Measurements from ENCODE around the gene URB2. TPM values are rescaled to one million over a fixed set of nuclear protein-coding genes. Genes with fewer than 3 reads are reported as not detected.
"Not testable (repeated sequence)": the region's sequence is repeated elsewhere in the genome, so short reads cannot be mapped to it uniquely, and the experiment has no call there.

Gene URB2
- 10 to 100 TPM; 10.6 to 10.9 TPM for total RNA-seq

DNA sequence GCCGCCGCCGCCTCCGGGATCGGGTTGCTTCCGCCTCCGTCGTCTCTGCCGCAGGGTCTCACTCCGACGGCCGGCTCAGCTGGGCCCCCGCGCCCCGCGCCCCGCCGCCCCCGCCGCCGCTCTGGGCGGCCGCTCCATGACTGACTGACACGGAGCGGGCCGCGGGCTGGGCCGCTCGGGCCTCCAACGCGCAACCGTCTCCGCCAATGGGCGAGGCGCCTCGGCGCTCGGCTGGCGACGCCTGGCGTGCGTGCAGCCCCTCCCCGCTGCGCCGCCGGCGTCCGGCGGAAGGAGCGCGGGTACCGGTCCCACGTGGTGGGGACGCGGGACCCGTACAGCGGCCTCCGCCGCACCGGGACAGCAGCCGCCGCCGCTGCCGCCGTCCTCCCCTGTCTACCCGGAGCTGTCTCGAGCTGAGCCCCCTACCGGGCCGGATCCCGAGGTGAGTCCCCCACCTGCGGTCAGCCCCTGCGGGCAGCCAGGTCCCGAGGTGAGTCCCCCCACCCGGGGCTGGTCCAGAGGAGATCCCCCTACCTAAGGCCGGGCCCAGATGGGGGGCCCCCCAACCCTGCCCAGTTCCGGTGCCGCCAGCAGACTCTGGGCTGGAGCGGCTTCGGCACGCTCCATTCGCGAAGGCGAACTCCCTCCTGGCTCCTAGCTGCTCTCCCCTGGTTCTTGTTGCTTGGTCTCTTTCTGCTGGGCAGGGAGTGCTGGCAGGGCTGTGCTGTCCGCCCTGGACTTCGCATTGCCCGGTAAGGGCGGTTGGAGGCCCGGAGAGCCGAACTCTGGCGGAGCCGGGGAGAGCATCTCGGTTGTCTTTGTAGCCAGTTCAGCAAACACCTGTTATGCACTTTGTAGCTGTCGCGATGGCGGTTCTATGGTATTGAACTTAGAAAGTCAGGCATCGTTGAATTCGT, at the start of gene URB2, which contains the start of gene TAF5L:
TSS of gene URB2 (plus strand) at position 333 of the 917 bp plus-strand sequence. CDS start 1,387 bp downstream, outside the sequence.
TSS of gene TAF5L (minus strand) at position 208 of the 917 bp plus-strand sequence. CDS start 11,640 bp downstream, outside the sequence.
- H3K27ac Mint-ChIP-seq = peak within 1 kb of the TSS; percentile 97
- POLR2A ChIA-PET = interaction anchor here (0.6 to 4.4 kb wide), 7 partner anchors 9 to 1017 kb away, joined by 3 to 37 read pairs (median 4); partner anchors contain the start of genes ABCB10, GALNT2 and NUP133
- ATAC-seq (ENCODE audit: low read depth) = peak; percentile 94
- peaks cover 11% of the 10 kb centered on the region for H3K36me3 Mint-ChIP-seq
- peaks cover 40% of the 10 kb centered on the region for H3K4me1 Mint-ChIP-seq
- peak within 1 kb of the TSS; percentile 99 for H3K4me3 Mint-ChIP-seq
- DNase-seq = peak; percentile 91
- no peaks in the 10 kb centered on the region for H3K9me3 Mint-ChIP-seq
- H3K27me3 Mint-ChIP-seq = no peaks in the 10 kb centered on the region

- POLR2A ChIA-PET = no interaction called here
- H3K27me3 Mint-ChIP-seq = peaks cover 15% of the 10 kb centered on the region
- no peak for DNase-seq
- peaks cover 3% of the 10 kb centered on the region for H3K4me1 Mint-ChIP-seq
- H3K9me3 Mint-ChIP-seq = no peaks in the 10 kb centered on the region
- no peak overlapping the region for H3K4me3 Mint-ChIP-seq
- no peaks in the 10 kb centered on the region for H3K36me3 Mint-ChIP-seq
- no peak for ATAC-seq (ENCODE audit: low read depth)
- no peak overlapping the region for H3K27ac Mint-ChIP-seq
Measured at GRCh38 chr1:229578168-229579058, 47.6 kb upstream of the URB2 start.

DNA sequence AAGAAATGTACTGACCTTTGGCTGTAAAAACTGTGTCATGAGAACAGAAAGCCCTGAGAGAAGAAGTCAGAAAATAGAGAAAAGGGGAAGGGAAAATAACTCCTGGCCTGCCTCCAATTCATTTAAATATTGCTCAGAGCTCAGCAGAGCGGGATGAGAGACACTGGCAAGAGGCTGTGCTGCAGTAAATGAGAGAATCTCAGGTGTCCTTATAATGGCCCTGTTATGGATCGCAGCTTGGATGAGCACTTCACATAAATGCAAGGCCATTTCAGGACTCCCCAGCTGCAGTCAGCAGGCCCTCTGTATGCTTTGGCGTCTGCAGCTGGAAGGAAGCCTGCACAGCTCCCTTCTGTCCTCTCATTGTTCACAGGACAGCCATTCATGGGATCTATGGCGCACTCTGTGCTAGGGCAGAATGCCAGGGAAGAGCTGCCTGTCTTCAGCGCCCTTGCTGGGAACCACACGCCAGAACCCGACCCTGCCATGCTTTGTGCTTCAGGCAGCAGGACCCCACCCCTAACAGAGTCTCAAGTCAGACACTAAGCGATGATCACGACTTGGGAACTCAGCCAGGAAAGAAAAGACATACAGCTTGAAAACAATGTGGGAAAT, 46.9 kb upstream of the URB2 start:
- Mint-ChIP-seq H3K27ac (no peak overlapping the region), H3K36me3 (no peaks in the 10 kb centered on the region), H3K4me1 (peaks cover 3% of the 10 kb centered on the region), H3K9me3 (no peaks in the 10 kb centered on the region), H3K4me3 (no peak overlapping the region), H3K27me3 (peaks cover 15% of the 10 kb centered on the region)
- DNase-seq = no peak
- ATAC-seq (ENCODE audit: low read depth) = no peak
- POLR2A ChIA-PET = no interaction called here

DNA sequence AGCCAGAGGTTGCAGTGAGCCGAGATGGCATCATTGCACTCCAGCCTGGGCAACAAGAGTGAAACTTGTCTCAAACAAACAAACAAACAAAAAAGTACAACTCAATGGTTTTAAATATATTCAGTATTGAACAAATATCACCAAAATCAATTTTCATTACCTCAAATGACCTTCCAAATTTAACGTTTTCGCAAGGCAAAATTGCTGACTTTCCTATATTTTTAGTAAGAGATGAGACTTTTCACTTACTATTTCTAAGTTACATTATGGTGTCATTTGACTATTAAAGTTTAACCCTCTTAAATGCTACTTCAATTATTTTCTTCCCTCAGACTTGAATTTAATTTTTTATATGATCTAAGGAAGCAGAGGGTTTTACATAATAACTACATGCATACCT, 44.6 kb upstream of the URB2 start:
- H3K4me1 Mint-ChIP-seq = peaks cover 3% of the 10 kb centered on the region
- H3K4me3 Mint-ChIP-seq = no peak overlapping the region
- POLR2A ChIA-PET = no interaction called here
- no peak overlapping the region for H3K27ac Mint-ChIP-seq
- H3K9me3 Mint-ChIP-seq = no peaks in the 10 kb centered on the region
- no peak for DNase-seq
- no peaks in the 10 kb centered on the region for H3K36me3 Mint-ChIP-seq
- no peak for ATAC-seq (ENCODE audit: low read depth)
- H3K27me3 Mint-ChIP-seq = peaks cover 15% of the 10 kb centered on the region

DNA sequence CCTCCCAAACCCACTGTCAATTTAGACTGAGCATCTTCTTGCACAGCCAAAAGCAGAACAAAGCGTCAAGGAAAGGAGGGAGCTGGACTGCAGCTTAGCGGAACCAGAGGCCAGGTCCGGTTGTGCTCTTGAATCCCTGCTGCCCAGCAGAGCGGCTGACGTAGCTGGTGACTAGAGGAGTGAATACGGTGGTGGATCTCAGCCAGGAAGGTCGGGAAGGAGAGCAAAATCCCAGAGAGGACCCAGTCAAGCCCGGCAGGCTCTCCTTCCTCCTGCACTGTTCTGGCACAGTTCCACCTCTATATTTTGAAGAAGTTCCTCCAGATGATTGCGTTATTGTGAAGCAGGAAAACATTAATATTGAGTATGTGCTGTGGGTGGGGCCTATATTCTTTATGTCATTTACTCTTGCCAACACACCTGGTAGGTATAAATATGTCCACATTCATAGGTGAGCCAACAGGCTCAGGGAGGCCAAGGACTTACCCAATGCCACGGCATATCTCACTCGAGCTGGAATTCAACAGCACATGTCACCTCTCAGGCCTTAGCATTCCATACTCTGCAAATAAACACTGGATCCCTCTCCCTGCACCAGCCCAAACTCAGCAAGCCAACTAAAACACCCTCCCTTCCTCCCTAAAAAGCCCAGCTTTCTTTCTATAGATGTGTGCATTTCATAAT, 43.9 kb upstream of the URB2 start:
- ATAC-seq (ENCODE audit: low read depth) = no peak
- H3K27ac Mint-ChIP-seq = no peak overlapping the region
- no peaks in the 10 kb centered on the region for H3K9me3 Mint-ChIP-seq
- no peak for DNase-seq
- peaks cover 15% of the 10 kb centered on the region for H3K27me3 Mint-ChIP-seq
- H3K4me3 Mint-ChIP-seq = no peak overlapping the region
- peaks cover 3% of the 10 kb centered on the region for H3K4me1 Mint-ChIP-seq
- POLR2A ChIA-PET = no interaction called here
- H3K36me3 Mint-ChIP-seq = no peaks in the 10 kb centered on the region

DNA sequence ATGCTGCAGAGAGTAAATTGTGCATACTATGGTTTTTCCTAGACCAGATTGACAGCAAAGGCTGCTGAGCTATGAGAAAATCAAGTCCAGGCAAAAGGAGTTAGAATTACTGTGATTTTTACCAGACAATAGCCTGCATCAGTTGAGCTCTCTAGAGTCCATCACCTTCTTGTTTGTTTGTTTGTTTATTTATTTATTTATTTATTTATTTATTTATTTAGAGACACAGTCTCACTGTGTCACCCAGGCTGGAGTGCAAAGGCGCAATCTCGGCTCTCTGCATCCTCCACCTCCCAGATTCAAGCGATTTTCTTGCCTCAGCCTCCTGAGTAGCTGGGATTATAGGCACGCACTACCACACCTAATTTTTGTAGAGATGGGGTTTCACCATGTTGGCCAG, 43.3 kb upstream of the URB2 start:
- H3K9me3 Mint-ChIP-seq = no peaks in the 10 kb centered on the region
- H3K27ac Mint-ChIP-seq = no peak overlapping the region
- POLR2A ChIA-PET = no interaction called here
- ATAC-seq (ENCODE audit: low read depth) = no peak
- H3K27me3 Mint-ChIP-seq = peaks cover 15% of the 10 kb centered on the region
- no peak overlapping the region for H3K4me3 Mint-ChIP-seq
- no peak for DNase-seq
- H3K4me1 Mint-ChIP-seq = peaks cover 3% of the 10 kb centered on the region
- H3K36me3 Mint-ChIP-seq = no peaks in the 10 kb centered on the region

- POLR2A ChIA-PET = no interaction called here
- H3K27me3 Mint-ChIP-seq = peaks cover 2% of the 10 kb centered on the region
- ATAC-seq (ENCODE audit: low read depth) (no peak), DNase-seq (no peak)
- H3K36me3 Mint-ChIP-seq = no peaks in the 10 kb centered on the region
- H3K27ac Mint-ChIP-seq = no peak overlapping the region
- H3K4me1 Mint-ChIP-seq = no peaks in the 10 kb centered on the region
- H3K9me3 Mint-ChIP-seq = no peaks in the 10 kb centered on the region
- no peak overlapping the region for H3K4me3 Mint-ChIP-seq
Measured at GRCh38 chr1:229585338-229585737, 40.7 kb upstream of the URB2 start.

GRCh38 chr1:229590119-229590518, 35.9 kb upstream of the URB2 start:
- peaks cover 3% of the 10 kb centered on the region for H3K36me3 Mint-ChIP-seq
- ATAC-seq (ENCODE audit: low read depth) = no peak
- no peaks in the 10 kb centered on the region for H3K27me3 Mint-ChIP-seq
- DNase-seq = no peak
- no peaks in the 10 kb centered on the region for H3K4me1 Mint-ChIP-seq
- no peak overlapping the region for H3K27ac Mint-ChIP-seq
- H3K9me3 Mint-ChIP-seq = no peaks in the 10 kb centered on the region
- POLR2A ChIA-PET = no interaction called here
- no peak overlapping the region for H3K4me3 Mint-ChIP-seq

DNA sequence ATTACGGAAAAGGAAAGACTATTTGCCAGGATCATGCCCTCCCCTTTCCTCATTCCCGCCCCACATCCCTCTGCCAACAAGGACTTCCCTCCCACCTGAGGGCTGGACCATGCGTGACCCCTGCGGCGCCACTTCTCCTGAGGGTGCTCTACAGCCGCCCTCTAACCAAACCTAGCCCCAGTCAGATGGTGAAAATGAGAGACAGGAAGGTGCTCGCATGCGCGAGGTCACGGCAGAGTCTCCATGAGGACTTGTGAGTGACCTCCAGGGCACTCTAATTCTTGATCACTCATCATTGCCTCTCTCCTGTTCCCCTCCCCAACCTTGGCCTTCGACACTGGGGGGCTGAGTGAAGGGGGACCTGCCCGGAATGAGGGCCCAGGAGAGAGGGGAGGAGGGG, 32.2 kb upstream of the URB2 start:
- Mint-ChIP-seq H3K36me3 (peaks cover 9% of the 10 kb centered on the region), H3K4me3 (no peak overlapping the region), H3K4me1 (peaks cover 3% of the 10 kb centered on the region), H3K9me3 (no peaks in the 10 kb centered on the region), H3K27me3 (no peaks in the 10 kb centered on the region), H3K27ac (no peak overlapping the region)
- POLR2A ChIA-PET = no interaction called here
- DNase-seq (no peak), ATAC-seq (ENCODE audit: low read depth) (no peak)

DNA sequence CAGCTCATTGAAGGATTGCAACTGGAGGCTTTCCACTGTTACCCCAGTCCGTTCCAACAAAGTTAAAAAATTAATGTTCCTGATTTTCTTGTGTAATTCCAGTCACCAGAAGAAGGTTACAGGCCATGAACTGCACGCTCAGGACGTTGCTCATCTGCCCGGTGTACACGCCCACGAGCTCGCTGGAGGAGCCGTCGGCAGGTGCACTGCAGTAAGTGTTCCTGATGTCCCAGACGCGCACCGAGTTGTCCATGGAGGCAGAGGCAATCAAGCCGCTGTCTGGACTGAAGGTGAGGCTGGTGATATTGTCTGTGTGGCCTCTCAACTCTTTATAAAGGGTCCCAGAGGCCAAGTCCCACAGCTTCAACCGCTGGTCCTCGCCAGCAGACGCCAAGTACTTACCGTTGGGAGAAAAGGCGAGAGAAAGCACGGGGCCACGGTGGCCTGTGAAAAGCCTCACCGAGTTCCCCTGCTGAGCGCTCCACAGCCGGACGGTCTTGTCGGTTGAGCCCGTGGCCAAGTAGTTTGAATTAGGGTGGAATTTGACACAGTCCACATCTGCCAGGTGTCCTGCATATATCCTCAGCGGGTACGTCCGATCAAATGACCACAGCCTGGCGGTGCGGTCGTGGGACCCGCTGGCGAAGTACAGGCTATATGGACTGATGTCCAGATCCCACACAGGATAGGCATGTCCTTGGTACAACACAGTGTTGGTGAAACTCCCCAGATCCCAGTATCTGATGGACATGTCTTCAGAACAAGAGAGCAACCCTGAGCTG, 31.6 kb upstream of the URB2 start:
- Mint-ChIP-seq H3K4me3 (no peak overlapping the region), H3K9me3 (no peaks in the 10 kb centered on the region), H3K36me3 (peaks cover 13% of the 10 kb centered on the region), H3K27me3 (no peaks in the 10 kb centered on the region), H3K27ac (no peak overlapping the region), H3K4me1 (peaks cover 3% of the 10 kb centered on the region)
- no peak for DNase-seq
- no peak for ATAC-seq (ENCODE audit: low read depth)
- POLR2A ChIA-PET = no interaction called here

GRCh38 chr1:229595876-229596275, 30.2 kb upstream of the URB2 start:
- ATAC-seq (ENCODE audit: low read depth); H3K4me3 Mint-ChIP-seq; POLR2A ChIA-PET; H3K4me1 Mint-ChIP-seq; DNase-seq; H3K9me3 Mint-ChIP-seq; H3K27ac Mint-ChIP-seq; H3K27me3 Mint-ChIP-seq: not testable (repeated sequence)
- peaks cover 18% of the 10 kb centered on the region for H3K36me3 Mint-ChIP-seq

- no peak overlapping the region for H3K27ac Mint-ChIP-seq
- H3K4me1 Mint-ChIP-seq = peaks cover 6% of the 10 kb centered on the region
- ATAC-seq (ENCODE audit: low read depth) (no peak), DNase-seq (no peak)
- H3K4me3 Mint-ChIP-seq = no peak overlapping the region
- H3K36me3 Mint-ChIP-seq = peaks cover 29% of the 10 kb centered on the region
- no peaks in the 10 kb centered on the region for H3K9me3 Mint-ChIP-seq
- POLR2A ChIA-PET = no interaction called here
- H3K27me3 Mint-ChIP-seq = no peaks in the 10 kb centered on the region
Measured at GRCh38 chr1:229596925-229597699, 28.9 kb upstream of the URB2 start.
